Anterior cingulate cortex (tissue), 58 donors: Measurements from ENCODE around the gene EFCAB6.

Experiments
- DNase-seq, 58 donors: peaks; one replicate each; lab custom pipeline; 2025; lab: John Stamatoyannopoulos, UW

EFCAB6 gene

GRCh38 chr22:43497956-43498855, 313.9 kb downstream of the EFCAB6 start:
- no peak for DNase-seq

DNA sequence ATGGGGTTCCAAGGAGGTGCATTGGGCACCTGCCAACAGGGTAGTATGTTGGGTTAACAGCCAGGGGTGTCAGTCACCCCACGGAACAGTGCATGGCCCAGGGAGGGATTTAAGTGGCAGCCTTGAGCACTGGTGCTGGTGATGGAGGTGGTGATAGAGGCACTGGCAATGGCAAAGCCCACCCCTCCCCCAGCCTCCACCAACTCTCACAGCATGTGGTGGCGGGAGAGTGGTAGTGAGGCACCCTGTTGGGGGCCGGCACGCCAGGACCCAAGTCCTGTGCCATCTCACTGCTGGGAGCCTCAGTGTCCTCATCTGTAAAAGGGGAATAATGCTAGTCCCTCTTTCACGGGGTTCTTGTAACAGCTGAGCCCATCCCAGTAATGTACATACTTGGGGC, 318.8 kb downstream of the EFCAB6 start:
- DNase-seq = no peak

GRCh38 chr22:43491737-43492136, 320.4 kb downstream of the EFCAB6 start:
- DNase-seq = no peak

DNA sequence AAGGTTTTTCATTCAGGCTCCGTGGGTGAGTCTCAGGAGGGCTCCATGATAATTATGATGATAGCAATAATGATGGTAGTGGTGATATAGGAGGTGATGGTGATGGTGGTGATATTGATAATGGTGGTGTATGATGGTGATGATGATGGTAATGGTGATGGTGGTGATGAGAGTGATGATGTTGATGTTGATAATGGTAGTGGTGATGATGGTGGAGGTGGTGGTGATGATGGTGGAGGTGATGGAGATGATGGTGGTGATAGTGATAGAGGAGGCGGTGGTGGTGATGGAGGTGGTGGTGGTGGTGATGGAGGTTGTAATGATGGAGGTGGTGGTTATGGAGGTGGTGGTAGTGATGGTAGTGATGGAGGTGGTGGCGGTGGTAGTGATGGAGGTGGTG, 320.9 kb downstream of the EFCAB6 start:
- no peak for DNase-seq

DNA sequence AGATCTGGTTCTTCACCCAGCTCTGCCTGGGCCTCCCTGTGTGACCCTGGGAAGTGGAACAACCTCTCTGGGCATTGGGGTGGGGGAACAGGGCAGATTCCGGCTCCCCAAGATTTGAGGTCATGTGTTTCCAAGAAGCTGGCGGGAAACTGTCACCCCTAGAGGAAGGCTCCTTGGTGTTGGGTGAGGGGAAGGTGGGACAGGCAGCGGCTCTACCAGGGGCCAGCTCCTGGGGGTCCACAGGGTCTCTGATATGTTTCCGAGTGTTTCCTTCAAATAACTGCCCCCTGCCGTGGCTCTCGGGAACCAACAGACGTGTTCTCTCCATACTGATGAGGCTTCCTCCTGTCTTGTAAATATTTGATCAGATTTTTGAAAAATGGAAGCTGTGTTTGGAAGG, 321.8 kb downstream of the EFCAB6 start:
- DNase-seq = no peak

DNA sequence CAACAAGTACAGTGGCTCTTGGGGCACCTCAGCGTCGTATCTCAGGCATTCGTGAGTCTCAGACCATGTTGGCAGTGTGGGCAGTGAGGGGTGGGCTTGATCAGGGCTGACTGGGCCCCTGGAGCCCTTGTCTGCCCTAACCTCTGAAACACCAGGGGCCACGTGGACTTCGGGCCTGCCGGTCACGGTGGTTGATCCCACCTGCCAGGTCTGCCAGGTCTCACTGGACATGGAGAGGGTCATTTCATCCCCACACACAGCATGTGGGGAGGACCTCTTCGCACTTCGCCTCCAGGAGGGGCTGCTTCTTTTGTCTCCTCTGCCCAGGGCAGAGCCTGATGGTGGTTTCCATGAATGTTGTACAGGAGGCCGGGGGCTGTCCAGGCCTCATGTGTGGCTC, 323.2 kb downstream of the EFCAB6 start:
- DNase-seq = no peak

- DNase-seq = no peak
Measured at GRCh38 chr22:43488031-43488866, 323.9 kb downstream of the EFCAB6 start.

DNA sequence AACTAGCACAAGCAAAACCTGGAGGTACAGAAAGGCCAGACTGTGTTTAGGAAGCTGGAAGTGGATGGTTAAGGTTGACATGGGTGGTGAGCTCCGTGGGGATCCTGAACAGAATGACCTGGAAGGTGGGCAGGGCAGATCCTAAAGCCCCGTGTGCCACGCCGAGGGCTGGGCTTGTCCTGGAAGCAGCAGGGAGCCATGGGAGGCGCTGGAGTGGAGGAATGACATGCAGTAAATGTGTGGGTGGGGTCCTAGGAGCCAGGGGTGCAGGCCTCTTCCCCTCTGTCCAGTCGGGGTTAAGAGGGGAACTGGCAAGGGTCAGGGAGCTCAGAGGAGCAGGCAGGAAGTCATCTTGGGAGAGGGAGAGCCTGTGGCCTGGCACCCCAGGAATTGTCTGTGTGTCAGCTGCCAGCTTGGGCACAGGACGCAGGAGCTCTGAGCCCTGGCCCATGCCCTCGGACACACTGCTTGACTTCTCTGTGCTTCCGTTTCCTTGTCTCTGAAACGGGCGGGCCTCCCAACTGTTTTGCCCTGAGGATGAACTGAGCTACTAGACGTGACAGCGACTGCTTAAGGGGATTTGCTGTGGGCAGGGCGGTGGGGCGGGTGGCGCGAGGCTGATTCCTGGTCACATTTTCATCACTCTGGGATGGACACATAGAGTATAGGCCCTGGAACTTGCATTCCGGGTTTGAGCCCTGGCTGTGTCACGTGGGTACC, 324.6 kb downstream of the EFCAB6 start:
- DNase-seq = no peak

DNA sequence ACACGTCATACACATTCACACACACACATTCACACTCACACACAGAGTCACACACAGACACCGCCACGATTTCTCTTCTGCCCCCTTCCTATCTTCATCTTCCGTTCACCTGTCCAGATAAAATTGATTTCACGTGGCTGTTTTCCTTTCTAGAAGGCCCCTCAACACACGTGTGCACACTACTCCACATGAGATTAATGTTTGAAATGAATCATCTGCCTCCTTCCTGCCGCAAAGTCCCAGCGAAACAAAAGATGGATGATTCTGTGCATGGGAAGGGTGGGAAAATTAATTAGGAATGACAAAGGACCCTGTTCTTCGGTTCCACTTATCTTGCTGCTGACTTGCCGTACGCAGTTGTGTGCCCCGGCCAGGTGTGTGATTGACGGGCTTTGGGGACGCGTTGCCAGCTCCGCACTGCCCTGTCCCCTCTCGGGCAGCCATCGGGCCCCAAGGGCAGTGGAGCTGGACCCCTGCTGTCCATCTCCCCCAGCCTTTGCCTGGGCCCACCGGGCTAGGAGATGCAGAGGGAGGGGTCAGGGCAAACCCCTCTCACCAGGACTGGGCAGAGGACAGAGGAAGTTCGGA, 326.5 kb downstream of the EFCAB6 start:
- no peak for DNase-seq

- no peak for DNase-seq
Measured at GRCh38 chr22:43484227-43484626, 327.9 kb downstream of the EFCAB6 start.

GRCh38 chr22:43483669-43484068, 328.4 kb downstream of the EFCAB6 start:
- DNase-seq = no peak

- no peak for DNase-seq
Measured at GRCh38 chr22:43483266-43483665, 328.8 kb downstream of the EFCAB6 start.

GRCh38 chr22:43482318-43482625, 329.8 kb downstream of the EFCAB6 start:
- peak in 3 of 58 donors; percentile 27 to 46 (median 34) for DNase-seq

- DNase-seq = peak in 19 of 58 donors; percentile 22 to 81 (median 48)
Measured at GRCh38 chr22:43481568-43482317, 330.4 kb downstream of the EFCAB6 start.

DNA sequence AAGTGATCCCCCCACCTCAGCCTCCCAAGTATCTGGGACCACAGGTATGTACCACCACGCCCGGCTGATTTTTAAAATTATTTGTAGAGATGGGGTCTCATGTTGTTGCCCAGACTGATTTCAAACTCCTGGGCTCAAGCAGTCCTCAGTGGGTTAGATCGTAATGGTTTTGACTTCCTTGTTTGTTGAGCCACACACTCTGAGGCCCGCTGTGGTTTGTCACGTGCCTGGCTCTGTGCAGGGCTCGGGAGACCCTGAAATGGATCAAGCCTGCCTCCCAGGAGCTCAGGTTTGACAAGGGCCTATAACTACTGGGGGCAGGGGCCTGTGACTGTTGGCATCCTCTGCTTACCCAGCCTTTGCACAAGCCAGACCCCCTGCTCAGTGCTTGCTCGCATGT, 332.1 kb downstream of the EFCAB6 start:
- DNase-seq = no peak

- DNase-seq = no peak
Measured at GRCh38 chr22:43479301-43479950, 332.7 kb downstream of the EFCAB6 start.
